Sciatic nerve (tissue), 2 donors: Measurements from ENCODE around the gene FAM167B. TPM values are rescaled to one million over a fixed set of nuclear protein-coding genes. Genes with fewer than 3 reads are reported as not detected.
"Not testable (repeated sequence)": the region's sequence is repeated elsewhere in the genome, so short reads cannot be mapped to it uniquely, and the experiment has no call there.

Experiments used
- ATAC-seq: fragments of 200-7000 bp; cut with Tn5 transposase; one replicate; pipeline ENCODE4 v1.9.1; 2020; ENCODE audit warnings: mild to moderate bottlenecking, moderate library complexity
- DNase-seq: peaks from one replicate; pipeline ENCODE4 v3.0.0-alpha.2; 2020; ENCODE audit warnings: low spot score
- intact Hi-C: fragments of 100-400 bp; cut with DNase I; formaldehyde crosslinking; loops from one replicate; pipeline ENCODE4 v1.14.2; 2022
- total RNA-seq: library from RNA; stranded (reverse); fragmentation: NEBNext Ultra II Directional; extraction: Animal tissue kit (Norgen Biotek cat#: 25700); gene quantifications from one replicate; pipeline ENCODE4 v1.2.1, GENCODE V29; 2021
- donor health status: DM: no; HTN: no; CAD: no.
- donor health status: DM: no; HTN: no; CAD: no.

FAM167B gene
- total RNA-seq, 1 donor from 2014 or later, result 16.1 TPM

DNA sequence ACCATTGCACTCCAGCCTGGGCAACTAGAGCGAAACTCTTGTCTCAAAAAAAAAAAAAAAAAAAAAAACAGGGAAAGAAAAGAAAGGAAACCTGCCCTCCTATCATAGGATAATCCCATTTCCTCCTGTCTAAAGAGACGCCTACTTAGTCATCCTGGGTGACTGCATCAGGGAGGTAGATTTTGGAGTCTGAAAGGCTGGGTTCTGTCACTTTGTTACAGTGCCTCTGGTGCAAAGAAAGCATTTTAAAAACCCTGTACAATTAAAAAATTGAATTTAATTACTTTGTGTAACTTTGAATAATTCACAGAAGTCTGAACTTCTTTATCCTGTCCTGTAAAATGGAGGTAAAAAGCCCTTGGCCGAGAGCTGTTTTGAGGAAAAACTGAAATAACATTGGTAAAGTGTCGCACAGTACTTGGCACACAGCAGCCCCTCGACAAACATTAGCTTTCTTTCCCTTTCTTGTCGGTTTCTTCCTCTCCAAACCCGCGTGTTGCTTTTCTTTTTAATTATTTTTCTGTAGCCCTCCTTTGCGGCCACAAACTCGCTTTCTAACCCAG lies 44.2 kb downstream of the FAM167B start:
- intact Hi-C loops, result no loop called here
- no peak for ATAC-seq
- DNase-seq, result no peak

DNA sequence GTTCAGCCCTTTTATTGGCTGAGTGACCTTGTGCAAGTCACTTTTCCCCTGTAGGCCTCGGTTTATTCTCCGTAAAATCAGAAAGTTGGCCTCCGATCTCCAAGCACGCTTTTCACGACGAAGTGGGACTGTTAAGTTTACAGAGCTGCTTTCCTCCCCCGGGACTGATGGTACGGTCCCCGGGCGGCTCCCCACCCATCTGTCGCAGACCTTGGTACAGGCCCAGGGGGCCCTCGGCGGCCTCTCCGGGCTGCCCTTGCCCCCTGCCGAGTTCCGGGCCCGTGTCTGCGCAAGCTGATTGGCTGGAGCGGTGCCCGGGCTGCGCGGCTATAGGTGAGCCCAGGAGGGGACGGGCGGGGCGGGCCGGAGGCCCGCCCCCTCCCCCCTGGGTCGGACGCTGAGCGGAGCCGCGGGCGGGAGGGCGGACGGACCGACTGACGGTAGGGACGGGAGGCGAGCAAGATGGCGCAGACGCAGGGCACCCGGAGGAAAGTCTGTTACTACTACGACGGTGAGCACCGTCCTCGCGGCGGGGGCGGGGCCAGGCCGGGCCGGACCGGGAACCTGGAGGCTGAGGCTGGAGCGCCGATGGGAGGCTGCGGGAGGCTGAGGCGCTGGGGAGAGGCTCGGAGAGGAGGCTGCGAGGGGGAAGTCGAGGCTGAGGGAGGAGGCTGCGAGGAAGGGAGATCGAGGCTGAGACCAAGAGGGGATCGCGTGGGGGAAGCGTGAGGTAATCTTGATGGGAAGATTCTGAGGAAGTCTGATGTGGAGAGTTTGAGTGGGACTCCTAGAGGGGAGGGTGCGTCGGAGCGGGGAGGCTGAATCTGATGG lies 44.9 kb downstream of the FAM167B start, which contains the start of gene HDAC1:
Gene HDAC1, plus strand, starts transcription at position 376 of the 831 bp plus-strand sequence. Its CDS starts 87 bp downstream, at position 463.
- peak; percentile 96 for ATAC-seq
- DNase-seq, result peak; percentile 94
- intact Hi-C loops, result no loop called here

GRCh38 chr1:32298211-32298610 lies 51.2 kb downstream of the FAM167B start:
- ATAC-seq, intact Hi-C loops, DNase-seq: not testable (repeated sequence)

Other genes starting within 250 kb of the FAM167B start
- 93.9 TPM for gene KHDRBS1, start 233.4 kb upstream of the FAM167B start, total RNA-seq
- 16.4 TPM for gene TMEM39B, start 174.3 kb upstream of the FAM167B start, total RNA-seq
- 58.9 TPM for gene KPNA6, start 139.2 kb upstream of the FAM167B start, total RNA-seq
- gene TXLNA, start 67.5 kb upstream of the FAM167B start, total RNA-seq, result 49.5 TPM
- 3.7 TPM for gene CCDC28B, start 46.6 kb upstream of the FAM167B start, total RNA-seq
- 1.1 TPM for gene IQCC, start 41.6 kb upstream of the FAM167B start, total RNA-seq
- not detected for gene DCDC2B, start 38.1 kb upstream of the FAM167B start, total RNA-seq
- 27.0 TPM for gene TMEM234, start 24.9 kb upstream of the FAM167B start, total RNA-seq
- 92.3 TPM for gene EIF3I, start 24.8 kb upstream of the FAM167B start, total RNA-seq
- 3.2 TPM for gene LCK, start 4.0 kb downstream of the FAM167B start, total RNA-seq
- 54.7 TPM for gene HDAC1, start 44.9 kb downstream of the FAM167B start, total RNA-seq
- gene MARCKSL1, start 89.0 kb downstream of the FAM167B start, total RNA-seq, result 126 TPM
- 12.0 TPM for gene FAM229A, start 115.3 kb downstream of the FAM167B start, total RNA-seq
- 5.1 TPM for gene TSSK3, start 115.3 kb downstream of the FAM167B start, total RNA-seq
- gene BSDC1, start 147.2 kb downstream of the FAM167B start, total RNA-seq, result 83.1 TPM
- gene ZBTB8B, start 217.8 kb downstream of the FAM167B start, total RNA-seq, result 0.04 TPM